NCI-H1930 (cell line): ENCODE data around the gene PEX19.

Experiments
- DNase-seq, 2 experiments: peaks; one replicate each; lab custom pipeline; 2025; lab: John Stamatoyannopoulos, UW

The PEX19 gene

DNA sequence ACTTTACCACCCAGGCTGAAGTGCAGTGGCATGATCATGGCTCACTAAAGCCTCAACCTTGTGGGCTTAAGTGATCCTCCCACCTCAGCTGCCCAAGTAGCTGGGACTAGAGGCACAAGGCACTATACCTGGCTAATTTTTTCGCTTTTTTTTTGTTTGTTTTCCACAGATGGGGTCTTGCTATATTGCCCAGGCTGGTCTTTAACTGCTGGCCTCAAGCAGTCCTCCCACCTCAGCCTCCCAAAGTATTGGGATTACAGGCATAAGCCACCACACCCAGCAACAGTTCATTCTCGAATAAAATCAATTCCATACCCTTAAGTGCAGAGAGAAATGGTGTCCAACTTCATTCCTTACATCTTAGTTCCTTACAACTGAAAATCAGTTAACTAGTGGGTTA, 47.4 kb downstream of the PEX19 start:
- no peak for DNase-seq

DNA sequence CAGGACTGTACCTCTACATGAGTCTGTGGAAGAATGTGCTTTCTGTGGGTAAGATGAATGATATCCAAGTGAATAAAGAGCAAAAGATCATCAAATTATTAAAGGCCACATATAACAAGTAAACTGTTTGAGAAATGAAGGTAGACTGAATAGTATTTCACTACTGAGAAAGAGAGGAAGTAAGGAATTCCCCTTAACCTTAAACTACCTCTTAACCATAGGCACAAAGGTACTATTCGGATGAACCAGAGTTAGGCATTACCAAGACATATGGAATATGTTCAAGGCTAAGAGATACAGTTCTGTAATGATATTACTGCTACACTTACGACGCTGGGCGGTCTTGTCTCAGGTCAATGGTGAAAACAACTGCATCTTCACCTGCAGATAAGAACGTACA, 48.1 kb downstream of the PEX19 start:
- DNase-seq: no peak

DNA sequence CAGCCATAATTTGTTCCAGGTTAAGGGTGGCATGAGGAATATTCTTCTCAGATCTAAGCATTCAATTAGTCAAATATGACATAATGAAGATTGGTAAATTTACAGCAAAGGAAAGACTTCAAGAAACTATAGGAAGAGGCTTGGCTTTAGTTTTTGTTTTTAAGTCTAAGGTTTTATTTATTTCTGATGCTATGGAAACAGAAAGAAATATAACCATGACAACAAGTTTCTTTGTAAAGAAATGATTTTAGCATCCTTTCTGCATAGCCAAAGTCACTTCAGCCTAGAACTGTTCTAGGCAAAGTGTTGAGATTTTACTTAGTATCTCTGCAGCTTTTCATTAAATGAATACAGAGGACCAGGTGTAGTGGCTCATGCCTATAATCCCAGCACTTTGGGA, 52.0 kb downstream of the PEX19 start:
- no peak for DNase-seq

DNA sequence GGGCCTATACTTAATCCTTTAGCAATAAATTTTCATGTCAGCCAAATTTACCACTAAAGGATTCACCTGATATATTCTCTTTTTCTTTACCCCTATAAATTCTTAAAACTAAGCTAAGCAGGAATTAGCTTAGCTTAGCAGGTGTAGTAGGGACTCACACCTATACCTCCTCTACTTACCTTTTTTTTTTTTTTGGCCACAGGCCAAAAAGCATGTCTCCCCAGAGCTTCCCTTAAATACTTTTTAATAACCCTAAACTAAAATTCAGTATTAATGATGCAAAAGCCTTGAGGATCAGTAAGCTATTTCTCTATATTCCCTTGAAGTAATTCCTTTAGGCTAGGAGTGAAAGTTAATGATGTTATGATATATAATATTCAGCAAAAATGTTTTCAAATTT, 56.5 kb downstream of the PEX19 start:
- no peak for DNase-seq

DNA sequence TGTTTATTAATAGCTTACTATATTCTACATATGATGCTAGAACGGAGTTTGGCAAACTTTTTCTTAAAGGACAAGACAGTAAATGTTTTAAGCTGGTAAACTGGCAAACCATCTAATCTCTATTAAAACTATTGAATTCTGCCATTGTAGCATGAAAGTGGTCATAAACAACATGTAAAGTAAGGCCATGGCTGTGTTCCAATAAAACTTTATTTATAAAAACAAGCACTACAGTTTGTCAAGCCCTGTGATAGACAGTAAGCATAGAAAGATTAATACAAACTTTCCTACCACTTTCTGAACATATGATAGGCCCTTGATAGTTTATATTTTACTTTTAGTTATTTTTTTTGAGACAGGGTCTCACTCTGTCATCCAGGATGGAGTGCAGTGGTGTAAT, 57.4 kb downstream of the PEX19 start:
- DNase-seq: no peak

DNA sequence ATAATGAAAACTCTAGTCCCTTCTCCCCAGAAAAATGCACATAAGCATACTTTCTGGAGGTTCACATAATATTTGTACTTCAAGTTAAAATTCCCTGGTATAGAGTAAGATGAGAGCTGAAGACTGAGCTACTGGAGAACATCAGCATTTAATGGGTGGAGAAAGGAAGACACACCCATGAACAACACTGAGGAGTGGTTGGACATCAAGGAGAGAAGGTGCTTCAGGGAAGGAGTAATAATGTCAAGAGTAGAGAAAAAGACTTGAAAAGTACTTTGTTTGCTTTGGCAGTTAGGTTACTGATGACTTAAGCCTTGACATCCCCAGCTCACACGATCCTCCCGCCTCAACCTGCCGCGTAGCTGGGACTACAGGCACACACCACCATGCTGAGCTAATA, 57.9 kb downstream of the PEX19 start:
- no peak for DNase-seq
